ENCODE data around the gene CYTH2. TPM values are rescaled to one million over a fixed set of nuclear protein-coding genes. Genes with fewer than 3 reads are reported as not detected.

The CYTH2 gene
- total RNA-seq, 4 donors from 2014 or later = 40.1 to 50.7 (median 48.4) TPM

- H3K27me3 ChIP-seq = peaks cover 0 to 39% (median 18%) of the 10 kb centered on the region in 4 donors
- 4% methylated on average over 42 of the region's 70 CpGs for WGBS
- no peak for TF ChIP-seq POLR2A (IDR thresholded peaks at IDR 0.05; ENCODE audit: low read depth)
- TF ChIP-seq POLR2AphosphoS5 (IDR thresholded peaks at IDR 0.05) = no peak
- no peak for TF ChIP-seq CTCF (IDR thresholded peaks at IDR 0.05)
- no peak for TF ChIP-seq EP300 (IDR thresholded peaks at IDR 0.05)
Measured at GRCh38 chr19:48493718-48494401, 24.7 kb downstream of the CYTH2 start.

GRCh38 chr19:48495396-48495795, 26.2 kb downstream of the CYTH2 start:
- Histone ChIP-seq H3K27me3 (peaks cover 0 to 55% (median 33%) of the 10 kb centered on the region in 4 donors), H3K4me3 (no peak overlapping the region), H3K4me1 (peaks cover 22 to 66% (median 62%) of the 10 kb centered on the region in 4 donors), H3K36me3 (no peaks in the 10 kb centered on the region), H3K9me3 (no peaks in the 10 kb centered on the region), H3K27ac (replicated peaks in 1 of 4) (no peak overlapping the region)
- no peak for TF ChIP-seq POLR2AphosphoS5 (IDR thresholded peaks at IDR 0.05)
- DNase-seq (ENCODE audit: extremely low spot score) = no peak
- intact Hi-C loops (cut with DNase I) = no loop called here
- WGBS = 66% methylated on average over 6 of the region's 6 CpGs

More at GRCh38 chr19:48493718-48494401, 24.7 kb downstream of the CYTH2 start:
- no peaks in the 10 kb centered on the region for H3K36me3 ChIP-seq
- H3K27ac ChIP-seq (replicated peaks in 1 of 4) = peak overlapping the region; percentile 72 to 84 (median 78)
- peaks cover 22 to 69% (median 61%) of the 10 kb centered on the region in 4 donors for H3K4me1 ChIP-seq
- peak overlapping the region; percentile 56 to 79 (median 60) for H3K4me3 ChIP-seq
- no peaks in the 10 kb centered on the region for H3K9me3 ChIP-seq
- no peak for DNase-seq (ENCODE audit: extremely low spot score)
- intact Hi-C loops (cut with DNase I) = no loop called here

- H3K27me3 ChIP-seq = peaks cover 0 to 54% (median 45%) of the 10 kb centered on the region in 4 donors
- intact Hi-C loops (cut with DNase I) = no loop called here
- TF ChIP-seq POLR2AphosphoS5 (IDR thresholded peaks at IDR 0.05) (no peak), CTCF (IDR thresholded peaks at IDR 0.05) (no peak), EP300 (IDR thresholded peaks at IDR 0.05) (no peak), POLR2A (IDR thresholded peaks at IDR 0.05; ENCODE audit: low read depth) (no peak)
Measured at GRCh38 chr19:48496959-48497727, 28.0 kb downstream of the CYTH2 start.

GRCh38 chr19:48497728-48498594, 28.8 kb downstream of the CYTH2 start:
- no peaks in the 10 kb centered on the region for H3K36me3 ChIP-seq
- TF ChIP-seq EP300 (IDR thresholded peaks at IDR 0.05) = no peak
- no peak for TF ChIP-seq CTCF (IDR thresholded peaks at IDR 0.05)
- TF ChIP-seq POLR2A (IDR thresholded peaks at IDR 0.05; ENCODE audit: low read depth) = no peak
- no peak for TF ChIP-seq POLR2AphosphoS5 (IDR thresholded peaks at IDR 0.05)
- WGBS = 74% methylated on average over 21 of the region's 46 CpGs
- peaks cover 0 to 61% (median 50%) of the 10 kb centered on the region in 4 donors for H3K27me3 ChIP-seq
- intact Hi-C loops (cut with DNase I) = no loop called here
- no peaks in the 10 kb centered on the region for H3K9me3 ChIP-seq
- no peak overlapping the region for H3K27ac ChIP-seq (replicated peaks in 1 of 4)
- peaks cover 8 to 59% (median 50%) of the 10 kb centered on the region in 4 donors for H3K4me1 ChIP-seq
- DNase-seq (ENCODE audit: extremely low spot score) = no peak
- H3K4me3 ChIP-seq = peak overlapping the region in 2 of 4 donors; percentile 18 to 32

More at GRCh38 chr19:48496959-48497727, 28.0 kb downstream of the CYTH2 start:
- H3K27ac ChIP-seq (replicated peaks in 1 of 4) = no peak overlapping the region
- no peaks in the 10 kb centered on the region for H3K36me3 ChIP-seq
- H3K4me1 ChIP-seq = peaks cover 8 to 62% (median 55%) of the 10 kb centered on the region in 4 donors
- DNase-seq (ENCODE audit: extremely low spot score) = no peak
- peak overlapping the region in 2 of 4 donors; percentile 12 to 32 for H3K4me3 ChIP-seq
- 54% methylated on average over 12 of the region's 45 CpGs for WGBS
- no peaks in the 10 kb centered on the region for H3K9me3 ChIP-seq
